WERI-Rb-1 (cell line): ENCODE data around the gene HMG20B.

Experiments
- DNase-seq: peaks from one replicate; pipeline ENCODE4 v3.0.0-alpha.2; 2020
- H3K27ac ChIP-seq: fragments of 250-450 bp; sonication (Bioruptor Pico); 2 replicates; pipeline ENCODE4 v1.5.1; 2020; ENCODE audit warnings: mild to moderate bottlenecking, moderate library complexity
- H3K27me3 ChIP-seq: fragments of 250-450 bp; sonication (Bioruptor Pico); 2 replicates; pipeline ENCODE4 v1.5.1; 2021; ENCODE audit warnings: mild to moderate bottlenecking, low read depth, moderate library complexity; ENCODE audit not compliant: insufficient read depth, severe bottlenecking
- H3K36me3 ChIP-seq: fragments of 250-450 bp; sonication (Bioruptor Pico); 2 replicates; pipeline ENCODE4 v1.5.1; 2020; ENCODE audit warnings: mild to moderate bottlenecking, moderate library complexity
- H3K4me3 ChIP-seq: 2 replicates; pipeline ENCODE4 v1.5.1; 2011; ENCODE audit warnings: low read depth, mild to moderate bottlenecking, control low read depth, low read length
- H3K9me3 ChIP-seq: fragments of 250-450 bp; sonication (Bioruptor Pico); 2 replicates; pipeline ENCODE4 v1.5.1; 2021; ENCODE audit warnings: mild to moderate bottlenecking, moderate library complexity; ENCODE audit not compliant: severe bottlenecking
- CTCF ChIP-seq: IDR thresholded peaks from 2 replicates; pipeline ENCODE4 v1.5.1; 2011; ENCODE audit warnings: low read depth, mild to moderate bottlenecking, control low read depth, inconsistent platforms, low read length

The HMG20B gene

GRCh38 chr19:3544742-3545668, 27.7 kb upstream of the HMG20B start:
- Histone ChIP-seq H3K9me3 (no peaks in the 10 kb centered on the region), H3K27me3 (no peaks in the 10 kb centered on the region), H3K27ac (no peak overlapping the region), H3K36me3 (peaks cover 35% of the 10 kb centered on the region), H3K4me3 (no peak overlapping the region)
- DNase-seq = peak; percentile 79
- peak; percentile 98 for TF ChIP-seq CTCF

- Histone ChIP-seq H3K4me3 (no peak overlapping the region), H3K9me3 (no peaks in the 10 kb centered on the region), H3K36me3 (peaks cover 38% of the 10 kb centered on the region), H3K27ac (no peak overlapping the region), H3K27me3 (no peaks in the 10 kb centered on the region)
- TF ChIP-seq CTCF = no peak
- no peak for DNase-seq
These were observed 27.1 kb upstream of the HMG20B start for GRCh38 chr19:3545669-3546034.

DNA sequence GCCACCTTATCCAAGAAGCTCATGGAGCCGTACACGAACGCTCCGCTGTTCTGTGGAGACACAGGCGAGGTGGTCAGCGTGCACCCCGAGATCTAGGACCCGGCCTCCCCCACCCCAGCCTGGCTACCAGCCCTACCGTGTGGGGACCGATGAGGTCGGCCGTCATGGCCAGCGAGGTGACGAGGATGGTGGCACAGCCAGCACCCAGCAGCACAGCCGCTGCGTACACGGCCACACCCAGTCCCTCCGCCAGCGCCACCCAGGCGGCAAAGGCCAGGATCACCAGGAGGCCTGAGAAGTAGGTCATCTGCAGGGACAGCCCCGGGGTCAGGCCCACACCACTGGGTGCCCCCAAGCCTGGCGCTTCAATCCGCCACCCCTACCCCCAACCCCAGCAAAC, 26.6 kb upstream of the HMG20B start:
- Histone ChIP-seq H3K27ac (no peak overlapping the region), H3K36me3 (peaks cover 41% of the 10 kb centered on the region), H3K9me3 (no peaks in the 10 kb centered on the region), H3K27me3 (no peaks in the 10 kb centered on the region), H3K4me3 (no peak overlapping the region)
- TF ChIP-seq CTCF = no peak
- DNase-seq = no peak

DNA sequence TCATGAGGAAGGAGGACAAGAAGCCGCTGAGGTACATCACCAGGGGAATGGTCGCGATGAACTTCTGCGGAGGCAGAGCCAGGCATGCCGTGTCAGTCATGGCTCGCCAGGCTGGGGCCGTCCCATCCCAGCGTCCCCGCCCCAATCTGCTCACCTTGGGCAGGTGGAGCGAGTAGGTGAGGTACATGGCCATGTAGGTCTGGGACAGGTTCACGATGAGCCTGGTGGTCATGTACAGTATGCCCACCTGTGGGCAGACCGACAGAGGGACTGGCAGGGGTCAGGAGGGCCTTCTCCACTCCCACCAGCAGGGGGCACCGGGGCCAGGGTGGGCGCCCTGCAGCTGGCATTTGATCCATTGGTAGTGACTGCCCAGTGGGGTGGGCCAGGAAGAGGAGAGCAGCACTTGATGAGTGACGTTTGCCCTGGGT, 25.4 kb upstream of the HMG20B start:
- no peak for DNase-seq
- TF ChIP-seq CTCF = peak; percentile 70

DNA sequence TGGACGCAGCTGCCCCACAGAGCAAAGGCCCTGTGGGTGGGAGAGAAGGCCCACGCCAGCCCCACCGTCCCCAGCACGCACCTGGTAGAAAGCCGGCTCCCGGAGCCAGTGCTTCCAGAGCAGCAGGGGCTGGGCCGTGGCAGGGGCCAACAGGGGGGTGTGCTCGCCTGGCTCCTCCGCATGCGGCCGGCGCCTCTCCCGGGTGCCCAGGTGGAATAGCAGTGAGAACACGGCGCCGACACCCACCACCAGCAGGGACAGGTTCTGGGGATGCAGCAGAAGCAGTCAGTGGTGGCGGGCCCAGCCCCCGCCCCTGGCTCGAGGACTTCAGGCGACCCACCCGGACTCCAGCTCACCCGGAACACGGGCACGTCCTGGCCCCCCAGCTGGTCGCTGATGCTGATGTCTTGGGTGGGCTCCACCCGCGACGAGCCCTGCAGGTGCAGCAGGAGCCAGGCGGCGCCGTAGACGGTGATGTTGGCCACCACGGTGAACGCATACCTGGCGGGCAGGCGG, 24.9 kb upstream of the HMG20B start:
- TF ChIP-seq CTCF = no peak
- H3K36me3 ChIP-seq = peaks cover 41% of the 10 kb centered on the region
- H3K9me3 ChIP-seq = no peaks in the 10 kb centered on the region
- no peak overlapping the region for H3K4me3 ChIP-seq
- H3K27ac ChIP-seq = no peak overlapping the region
- no peaks in the 10 kb centered on the region for H3K27me3 ChIP-seq
- DNase-seq = no peak

More for the DNA sequence above, 25.4 kb upstream of the HMG20B start:
- Histone ChIP-seq H3K9me3 (no peaks in the 10 kb centered on the region), H3K27me3 (no peaks in the 10 kb centered on the region), H3K36me3 (peaks cover 41% of the 10 kb centered on the region), H3K4me3 (no peak overlapping the region), H3K27ac (no peak overlapping the region)
